Lung microvascular endothelial cell (primary cell): Measurements from ENCODE around the gene TPD52L1. TPM values are rescaled to one million over a fixed set of nuclear protein-coding genes. Genes with fewer than 3 reads are reported as not detected.
"Not testable (repeated sequence)": the region's sequence is repeated elsewhere in the genome, so short reads cannot be mapped to it uniquely, and the experiment has no call there.

Source experiments
- DNase-seq, 2 donors: peaks; one replicate each; pipeline versions ENCODE4 v3.0.0 to v3.0.0-alpha.2; 2010; ENCODE audit warnings: low read depth in 2 of 2
- total RNA-seq: library from RNA; depleted of rRNA; stranded (reverse); fragments of >200 nt; gene quantifications from 2 replicates; pipeline ENCODE4 v1.2.1, GENCODE V29; 2014

Gene TPD52L1
- total RNA-seq, 1 donor from 2014 or later: 2.4 TPM

GRCh38 chr6:125269328-125269985 lies 115.9 kb downstream of the TPD52L1 start:
- DNase-seq: no peak

- DNase-seq: no peak
Observed at GRCh38 chr6:125270380-125270779, 116.8 kb downstream of the TPD52L1 start.

- no peak for DNase-seq
Observed at GRCh38 chr6:125271486-125272159, 118.0 kb downstream of the TPD52L1 start.

GRCh38 chr6:125273251-125273650 lies 119.7 kb downstream of the TPD52L1 start:
- DNase-seq: no peak

- peak; percentile 62 to 93 for DNase-seq
Observed at GRCh38 chr6:125273965-125274364, 120.4 kb downstream of the TPD52L1 start.

- DNase-seq: peak; percentile 30 to 87
Observed at GRCh38 chr6:125274935-125275334, 121.4 kb downstream of the TPD52L1 start.

GRCh38 chr6:125275779-125276178 lies 122.2 kb downstream of the TPD52L1 start:
- DNase-seq: no peak

- DNase-seq: no peak
Observed at GRCh38 chr6:125277838-125278237, 124.3 kb downstream of the TPD52L1 start.

GRCh38 chr6:125279961-125280360 lies 126.4 kb downstream of the TPD52L1 start:
- no peak for DNase-seq

- not testable (repeated sequence) for DNase-seq
Observed at GRCh38 chr6:125280370-125281035, 126.9 kb downstream of the TPD52L1 start.

- not testable (repeated sequence) for DNase-seq
Observed at GRCh38 chr6:125282470-125282869, 128.9 kb downstream of the TPD52L1 start.

GRCh38 chr6:125285353-125285752 lies 131.8 kb downstream of the TPD52L1 start:
- DNase-seq: no peak

- DNase-seq: no peak
Observed at GRCh38 chr6:125285936-125286335, 132.4 kb downstream of the TPD52L1 start.

GRCh38 chr6:125287718-125288117 lies 134.1 kb downstream of the TPD52L1 start:
- DNase-seq: no peak

- no peak for DNase-seq
Observed at GRCh38 chr6:125293587-125293986, 140.0 kb downstream of the TPD52L1 start.

- no peak for DNase-seq
Observed at GRCh38 chr6:125294036-125294435, 140.5 kb downstream of the TPD52L1 start.

GRCh38 chr6:125294925-125295324 lies 141.4 kb downstream of the TPD52L1 start:
- DNase-seq: peak; percentile 8 to 61

GRCh38 chr6:125296471-125296870 lies 142.9 kb downstream of the TPD52L1 start:
- DNase-seq: no peak

GRCh38 chr6:125299257-125299656 lies 145.7 kb downstream of the TPD52L1 start:
- no peak for DNase-seq

- no peak for DNase-seq
Observed at GRCh38 chr6:125300992-125301434, 147.4 kb downstream of the TPD52L1 start.

- peak; percentile 85 to 92 for DNase-seq
Observed at GRCh38 chr6:125301435-125302391, 148.1 kb downstream of the TPD52L1 start, which contains the start of gene HDDC2. HDDC2 (minus strand) TSS chr6:125301967; CDS start chr6:125301932, 35 bp downstream.
